ENCODE data around the gene XRN2.

- TF ChIP-seq CTCF (IDR thresholded peaks at IDR 0.05) (no peak), POLR2A (IDR thresholded peaks at IDR 0.05) (no peak)
Measured at GRCh38 chr20:21344206-21344900, 41.2 kb downstream of the XRN2 start.

Measured in esophagus squamous epithelium (tissue), 4 donors.